Astrocyte (in vitro differentiated cells and primary cell): Measurements from ENCODE around the gene TRUB2.

ENCODE experiments used
- CTCF ChIP-seq: IDR thresholded peaks from 2 replicates; pipeline ENCODE4 v1.5.1; 2011; ENCODE audit warnings: low read depth, mild to moderate bottlenecking, inconsistent platforms, low read length, moderate library complexity; ENCODE audit not compliant: insufficient read depth
- EZH2 ChIP-seq: IDR thresholded peaks from 2 replicates; pipeline ENCODE4 v1.6.1; 2012; ENCODE audit warnings: mild to moderate bottlenecking, low read length, inconsistent platforms; ENCODE audit not compliant: insufficient read depth

- no peak for TF ChIP-seq CTCF
- no peak for TF ChIP-seq EZH2
These were observed 33.2 kb upstream of the TRUB2 start for GRCh38 chr9:128355451-128355850.
